HL-60/S4 (cell line): ENCODE data around the gene COA1.
"Not testable (repeated sequence)": the region's sequence is repeated elsewhere in the genome, so short reads cannot be mapped to it uniquely, and the experiment has no call there.

Experiments
- in situ Hi-C: fragments of 300-500 bp; cut with MboI; formaldehyde crosslinking; loops from 2 replicates; pipeline ENCODE4 v1.14.3; 2022; ENCODE audit warnings: low sequenced_read_pairs

COA1 gene

DNA sequence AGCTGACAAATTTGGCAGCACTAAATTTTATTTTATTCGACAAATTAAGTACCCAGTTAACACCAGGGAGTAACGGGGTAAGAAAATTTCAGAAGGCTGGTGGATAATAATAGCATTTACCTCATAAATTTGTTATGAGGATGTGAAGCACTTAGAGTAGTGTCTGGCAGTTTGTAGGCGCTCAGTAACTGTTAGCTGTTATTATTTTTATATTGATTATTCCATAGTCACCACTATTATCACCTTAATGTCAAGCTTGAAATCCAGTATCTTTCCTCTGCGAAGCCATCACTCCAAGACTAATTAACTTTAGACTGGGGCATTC lies 563 bp upstream of the COA1 start:
- in situ Hi-C loops: no loop called here

DNA sequence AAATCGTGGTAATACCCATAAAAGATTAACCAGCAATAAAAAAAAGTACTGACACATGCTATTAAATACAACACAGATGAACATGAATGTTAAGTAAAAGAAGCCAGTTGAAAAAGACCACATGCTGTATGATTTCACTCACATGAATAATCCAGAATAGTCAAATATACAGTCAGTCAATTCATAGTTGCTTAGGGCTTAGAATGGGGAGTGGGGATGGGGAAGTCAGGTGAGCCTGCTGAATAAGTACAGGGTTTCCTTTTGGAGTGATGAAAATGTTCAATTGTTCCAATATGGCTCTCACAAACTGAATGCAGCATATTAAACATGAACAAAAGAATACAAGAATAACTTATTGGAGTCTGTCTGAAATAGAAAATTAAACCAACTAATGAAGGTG lies 1.8 kb downstream of the COA1 start:
- in situ Hi-C loops: no loop called here

DNA sequence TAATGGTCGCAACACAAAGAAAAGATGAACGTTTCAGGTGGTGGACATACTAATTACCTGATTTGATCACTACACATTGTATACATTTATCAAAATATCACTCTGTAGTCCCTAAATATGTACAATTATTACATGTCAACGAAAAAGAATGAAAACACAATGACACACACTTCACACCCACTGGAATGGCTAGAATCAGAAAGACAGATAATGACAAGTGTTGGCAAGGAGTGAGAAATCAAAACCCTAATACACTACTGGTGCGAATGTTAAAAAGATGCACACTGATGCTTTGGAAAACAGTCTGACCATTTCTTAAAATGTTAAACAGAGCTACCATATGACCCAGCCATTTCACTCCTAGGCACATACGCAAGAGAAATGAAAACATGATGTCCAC lies 2.3 kb downstream of the COA1 start:
- in situ Hi-C loops: no loop called here

DNA sequence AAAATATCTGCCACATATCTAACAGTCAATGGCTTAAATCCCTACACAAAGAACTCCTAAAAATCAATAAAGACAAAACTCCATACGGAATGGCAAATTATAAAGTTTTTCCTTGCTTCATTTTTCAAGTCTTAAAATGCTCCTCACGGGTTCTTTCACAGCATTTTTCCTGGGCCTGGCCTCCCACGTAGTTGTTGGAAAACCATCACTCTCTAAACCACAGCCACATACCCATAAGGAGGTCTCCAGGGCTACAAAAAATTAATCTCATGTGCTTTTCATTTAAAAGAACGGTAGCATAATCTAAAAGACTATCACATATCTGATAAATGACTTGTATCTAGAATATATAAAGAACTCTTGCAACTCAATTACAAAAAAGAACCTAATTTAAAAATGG lies 2.9 kb downstream of the COA1 start:
- in situ Hi-C loops: no loop called here

DNA sequence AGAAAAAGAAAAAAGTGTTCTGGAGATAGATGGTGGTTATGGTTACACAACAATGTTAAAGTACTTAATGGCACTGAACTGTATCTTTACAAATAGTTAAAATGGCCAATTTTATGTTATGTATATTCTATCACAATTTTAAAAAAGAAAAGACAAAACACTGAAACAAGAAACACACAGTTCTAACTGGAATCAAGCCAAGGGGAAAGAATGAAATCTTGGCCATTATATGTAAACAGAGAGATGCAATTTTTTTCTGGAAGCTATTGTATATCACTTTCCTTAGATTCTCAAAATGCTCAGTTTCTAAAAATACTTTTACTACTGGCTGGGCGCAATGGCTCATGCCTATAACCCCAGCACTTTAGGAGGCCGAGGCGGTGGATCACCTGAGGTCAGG lies 4.1 kb downstream of the COA1 start:
- in situ Hi-C loops: no loop called here

DNA sequence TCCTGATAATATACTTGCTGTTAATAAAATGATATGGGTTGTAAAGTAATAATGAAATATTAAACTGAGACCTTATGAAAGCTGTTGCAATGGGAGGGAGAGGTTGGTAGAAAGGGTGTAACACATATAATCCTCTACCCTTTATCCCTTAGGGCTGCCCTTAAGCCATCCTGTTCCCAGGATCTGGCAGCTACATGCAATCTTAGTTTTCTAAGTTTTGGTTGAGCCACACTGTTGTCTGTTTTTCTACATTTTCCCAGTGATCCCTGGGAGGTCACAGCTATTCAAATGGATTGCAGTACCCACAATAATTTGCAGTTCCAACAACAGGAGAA lies 6.3 kb downstream of the COA1 start:
- in situ Hi-C loops: no loop called here

DNA sequence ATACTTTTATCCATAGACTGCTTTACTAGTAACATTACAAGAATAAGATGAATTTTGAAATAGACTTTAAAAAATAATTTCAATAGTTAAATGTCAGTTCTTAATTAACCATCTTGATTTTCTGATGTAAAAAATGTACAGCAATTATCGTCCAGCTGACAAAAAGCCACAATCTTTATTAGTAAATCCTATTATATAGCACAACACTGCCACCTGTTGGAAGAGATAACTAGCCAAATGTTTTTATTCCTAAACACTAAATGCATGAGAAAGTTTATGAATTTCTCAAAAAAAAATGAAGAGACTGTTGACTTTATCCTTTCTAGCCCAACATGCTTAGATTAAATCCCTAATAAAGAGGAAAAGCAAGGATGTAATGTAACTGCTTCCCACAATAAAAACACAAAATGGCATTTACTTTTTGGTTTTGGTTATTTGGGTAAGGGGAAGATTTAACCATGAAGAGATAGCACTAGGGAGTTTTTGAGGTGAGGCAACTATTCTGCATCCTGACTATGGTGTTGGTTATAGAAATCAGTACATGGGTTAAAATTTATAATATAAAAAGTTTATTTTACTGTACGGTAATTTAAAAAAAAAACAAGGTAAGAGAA lies 8.0 kb downstream of the COA1 start:
- in situ Hi-C loops: no loop called here

DNA sequence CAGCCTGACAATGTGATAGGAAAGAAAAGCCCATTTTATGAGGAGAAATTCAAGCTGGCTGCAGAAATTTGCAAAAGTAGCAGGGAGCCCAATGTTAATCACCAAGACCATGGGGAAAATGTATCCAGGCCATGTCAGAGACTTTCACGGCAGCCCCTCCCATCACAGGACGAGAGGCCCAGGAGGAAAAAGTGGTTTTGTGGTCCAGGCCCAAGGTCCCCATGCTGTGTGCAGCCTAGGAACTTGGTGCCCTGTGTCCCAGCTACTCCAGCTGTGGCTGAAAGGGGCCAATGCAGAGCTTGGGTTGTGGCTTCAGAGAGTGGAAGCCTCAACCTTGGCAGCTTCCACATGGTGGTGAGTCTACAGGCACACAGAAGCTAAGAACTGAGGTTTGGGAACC lies 12.7 kb downstream of the COA1 start:
- in situ Hi-C loops: loop anchor here (10.0 kb wide), 1 partner anchor 142 kb away; no protein-coding TSS in a partner anchor

DNA sequence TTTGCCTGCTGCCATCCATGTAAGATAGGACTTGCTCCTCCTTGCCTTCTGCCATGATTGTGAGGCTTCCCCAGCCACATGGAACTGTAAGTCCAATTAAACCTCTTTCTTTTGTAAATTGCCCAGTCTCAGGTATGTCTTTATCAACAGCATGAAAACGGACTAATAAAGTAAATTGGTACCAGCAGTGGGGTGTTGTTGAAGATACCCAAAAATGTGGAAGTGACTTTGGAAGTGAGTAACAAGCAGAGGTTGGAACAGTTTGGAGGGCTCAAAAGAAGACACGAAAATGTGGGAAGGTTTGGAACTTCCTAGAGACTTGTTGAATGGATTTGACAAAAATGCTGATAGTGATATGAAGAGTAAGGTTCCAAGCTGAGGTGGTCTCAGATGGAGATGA lies 13.4 kb downstream of the COA1 start:
- in situ Hi-C loops: loop anchor here (10.0 kb wide), 1 partner anchor 141 kb away; no protein-coding TSS in a partner anchor

DNA sequence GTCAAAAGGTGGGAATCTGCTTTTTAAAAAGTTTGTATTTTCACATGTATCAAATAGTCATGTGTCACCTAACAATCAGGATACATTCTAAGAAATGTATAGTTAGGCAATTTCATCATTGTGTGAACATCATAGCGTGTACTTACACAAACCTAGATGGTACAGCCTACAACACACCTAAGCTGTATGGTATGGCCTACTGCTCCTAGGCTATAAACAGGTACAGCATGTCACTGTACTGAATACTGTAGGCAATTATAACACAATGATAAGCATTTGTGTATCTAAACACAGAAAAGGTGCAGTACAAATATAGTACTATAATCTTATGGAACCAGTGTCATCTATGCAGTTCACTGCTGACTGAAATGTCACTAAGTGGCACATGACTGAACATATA lies 17.8 kb downstream of the COA1 start:
- in situ Hi-C loops: loop anchor here (10.0 kb wide), 1 partner anchor 137 kb away; no protein-coding TSS in a partner anchor

DNA sequence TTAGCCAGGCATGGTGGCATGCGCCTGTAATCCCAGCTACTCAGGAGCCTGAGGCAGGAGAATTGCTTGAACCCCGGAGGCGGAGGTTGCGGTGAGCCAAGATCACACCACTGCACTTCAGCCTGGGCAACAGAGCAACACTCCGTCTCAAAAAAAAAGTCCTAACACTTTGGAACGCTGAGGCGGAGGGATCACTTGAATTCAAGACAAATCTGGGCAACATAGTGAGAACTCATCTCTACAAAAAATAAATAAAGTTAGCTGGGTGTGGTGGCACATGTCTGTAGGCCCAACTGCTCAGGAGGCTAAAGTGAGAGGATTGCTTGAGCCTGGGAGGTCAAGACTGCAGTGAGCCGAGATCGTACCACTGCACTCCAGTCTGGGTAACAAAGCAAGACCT lies 21.3 kb downstream of the COA1 start:
- in situ Hi-C loops: not testable (repeated sequence)

DNA sequence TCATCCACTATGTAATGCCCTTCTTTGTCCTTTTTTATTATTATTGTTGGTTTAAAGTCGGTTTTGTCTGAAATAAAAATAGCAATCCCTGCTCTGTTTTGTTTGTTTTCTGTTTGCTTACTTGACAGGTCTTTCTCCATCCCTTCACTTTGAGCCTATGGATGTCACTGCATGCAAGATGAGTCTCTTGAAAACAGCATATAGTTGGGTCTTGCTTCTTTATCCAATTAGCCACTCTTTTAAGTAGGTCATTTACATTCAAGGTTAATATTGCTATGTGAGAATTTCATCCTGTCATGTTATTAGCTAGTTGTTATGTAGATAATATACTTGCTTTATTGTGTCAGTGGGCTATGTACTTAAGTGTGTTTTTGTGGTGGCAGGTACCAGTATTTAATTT lies 25.8 kb downstream of the COA1 start:
- in situ Hi-C loops: no loop called here

DNA sequence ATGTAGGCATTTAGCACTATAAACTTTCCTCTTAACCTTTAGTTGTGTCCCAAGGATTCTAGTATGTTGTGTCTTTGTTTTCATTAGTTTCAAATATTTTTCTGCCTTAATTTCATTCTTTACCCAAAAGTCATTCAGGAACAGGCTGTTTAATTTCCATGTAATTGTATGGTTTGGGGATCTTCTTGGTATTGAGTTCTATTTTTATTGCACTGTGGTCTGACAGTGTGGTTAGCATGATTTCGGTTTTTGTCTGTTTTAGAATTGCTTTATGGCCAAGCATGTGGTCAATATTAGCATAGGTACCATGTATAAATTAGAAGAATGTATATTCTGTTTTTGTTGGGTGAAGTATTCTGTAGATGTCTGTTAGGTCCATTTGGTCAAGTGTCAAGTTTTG lies 26.3 kb downstream of the COA1 start:
- in situ Hi-C loops: no loop called here

DNA sequence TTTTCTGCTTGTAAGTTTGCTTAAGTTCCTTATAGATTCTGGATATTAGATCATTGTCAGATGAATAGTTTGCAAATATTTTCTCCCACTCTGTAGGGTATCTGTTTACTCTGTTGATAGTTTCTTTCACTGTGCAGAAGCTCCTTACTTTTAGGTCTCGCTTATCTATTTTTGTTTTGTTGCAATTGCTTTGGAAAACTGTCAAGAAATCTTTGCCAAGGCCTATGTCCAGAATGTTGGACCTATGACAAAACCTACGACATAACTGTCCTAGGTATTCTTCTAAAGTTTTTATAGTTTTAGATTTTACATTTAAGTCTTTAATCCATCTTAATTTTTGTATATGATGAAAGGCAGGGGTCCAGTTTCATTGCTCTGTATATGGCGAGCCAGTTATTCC lies 27.4 kb downstream of the COA1 start:
- in situ Hi-C loops: no loop called here

DNA sequence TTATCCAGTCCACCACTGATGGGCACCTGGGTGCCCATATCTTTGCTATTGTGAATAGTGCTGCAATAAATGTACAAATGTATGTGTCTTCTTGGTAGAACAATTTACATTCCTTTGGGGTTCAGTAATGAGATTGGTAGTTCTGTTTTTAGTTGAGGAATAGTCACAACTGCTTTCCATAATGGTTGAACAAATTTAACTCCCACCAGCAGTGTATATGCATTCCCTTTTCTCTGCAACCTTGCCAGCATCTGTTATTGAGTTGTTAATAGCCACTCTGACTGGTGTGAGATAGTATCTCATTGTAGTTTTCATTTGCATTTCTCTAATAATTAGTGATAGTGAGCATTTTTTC lies 27.8 kb downstream of the COA1 start:
- in situ Hi-C loops: no loop called here

DNA sequence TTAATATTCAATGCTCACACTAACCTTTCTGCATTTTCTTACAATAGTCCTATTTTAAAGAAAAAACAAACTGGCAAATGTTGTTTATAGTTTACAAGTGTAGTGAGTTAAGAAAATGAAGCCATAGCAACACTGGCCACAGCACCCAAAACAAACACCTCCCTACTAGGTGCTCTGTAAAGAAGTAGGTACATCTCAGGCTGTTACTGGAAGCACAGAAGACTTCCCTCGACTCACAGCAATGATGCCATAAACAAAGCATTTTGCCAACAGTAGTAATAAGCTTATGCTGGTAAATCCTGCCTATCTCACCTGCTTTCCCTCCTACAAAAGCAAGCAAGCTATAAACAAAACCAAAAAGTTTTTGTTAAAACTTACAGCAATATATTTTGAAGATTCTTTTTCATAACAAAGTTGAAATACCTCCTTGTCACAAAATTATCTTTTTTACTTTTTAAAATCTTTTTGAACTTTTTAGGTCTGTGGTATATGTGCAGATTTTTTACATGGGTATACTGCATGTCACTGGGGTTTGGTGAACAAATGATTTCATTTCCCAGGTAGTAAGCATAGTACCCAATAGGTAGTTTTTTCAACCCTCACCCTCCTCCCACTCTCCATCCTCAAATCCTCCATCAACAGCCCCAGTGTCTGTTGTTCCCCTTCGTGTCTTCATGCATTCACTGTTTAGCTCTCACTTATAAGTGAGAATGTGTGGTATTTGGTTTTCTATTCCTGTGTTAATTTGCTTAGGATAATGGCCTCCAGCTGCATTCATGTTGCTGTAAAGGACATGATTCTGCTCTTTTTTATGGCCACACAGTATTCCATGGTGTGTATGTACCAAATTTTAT lies 28.4 kb downstream of the COA1 start:
- in situ Hi-C loops: no loop called here

DNA sequence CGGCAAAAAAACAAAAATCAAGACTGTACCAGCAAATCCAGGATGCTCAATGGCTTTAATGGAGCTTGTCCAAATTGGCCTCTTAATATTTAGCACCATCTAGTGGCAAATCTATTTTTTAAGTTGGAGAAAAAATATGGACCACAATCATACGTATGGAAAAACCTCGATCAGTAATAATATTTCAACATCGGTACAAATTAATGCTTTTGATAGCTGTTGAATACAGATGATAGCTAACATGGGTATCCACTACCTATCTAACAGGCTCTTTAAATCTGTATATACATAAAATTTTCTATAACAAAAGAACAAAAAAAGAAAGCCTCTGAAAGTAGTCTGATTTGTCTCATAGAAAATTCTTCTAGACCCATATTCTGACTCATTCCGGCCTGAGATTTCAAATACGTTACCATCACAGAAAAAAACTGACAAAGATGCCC lies 29.2 kb downstream of the COA1 start:
- in situ Hi-C loops: no loop called here

DNA sequence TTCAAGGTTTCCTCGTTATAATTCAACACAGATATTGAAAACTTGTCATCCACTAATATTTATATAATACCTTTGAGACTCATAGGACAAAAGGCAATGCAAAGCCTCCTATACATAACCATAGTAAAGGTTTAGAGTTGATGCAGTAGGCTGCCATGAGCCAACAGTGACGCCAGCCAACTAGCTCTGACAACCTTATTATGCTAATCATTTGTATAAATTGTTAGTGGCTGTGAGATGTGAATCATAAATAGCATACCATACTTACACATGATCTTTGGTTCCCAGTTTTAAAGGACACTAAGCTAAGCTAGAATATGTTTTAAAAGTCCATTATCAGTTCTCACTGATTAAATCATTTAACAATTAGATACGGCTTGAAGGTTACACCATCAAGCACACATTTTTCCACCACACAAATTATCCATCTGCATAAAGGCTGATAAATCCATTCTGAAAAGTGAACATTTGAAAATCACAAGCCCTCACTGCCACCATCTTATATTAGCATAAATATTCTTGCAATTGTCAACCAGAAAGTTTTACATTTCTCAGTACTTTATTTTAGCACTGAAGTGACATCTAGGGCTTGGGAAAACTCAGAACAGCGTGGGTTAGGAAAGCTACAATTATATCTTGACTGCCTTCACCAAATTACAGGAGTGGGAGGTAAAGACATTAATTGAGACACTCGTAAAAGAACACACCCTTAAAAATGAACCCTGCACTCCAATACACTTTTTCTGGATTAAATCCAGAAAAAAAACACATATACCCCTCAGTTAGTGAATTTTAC lies 30.7 kb downstream of the COA1 start:
- in situ Hi-C loops: loop anchor here (10.0 kb wide), 1 partner anchor 114 kb away; the partner anchor contains the start of gene STK17A

DNA sequence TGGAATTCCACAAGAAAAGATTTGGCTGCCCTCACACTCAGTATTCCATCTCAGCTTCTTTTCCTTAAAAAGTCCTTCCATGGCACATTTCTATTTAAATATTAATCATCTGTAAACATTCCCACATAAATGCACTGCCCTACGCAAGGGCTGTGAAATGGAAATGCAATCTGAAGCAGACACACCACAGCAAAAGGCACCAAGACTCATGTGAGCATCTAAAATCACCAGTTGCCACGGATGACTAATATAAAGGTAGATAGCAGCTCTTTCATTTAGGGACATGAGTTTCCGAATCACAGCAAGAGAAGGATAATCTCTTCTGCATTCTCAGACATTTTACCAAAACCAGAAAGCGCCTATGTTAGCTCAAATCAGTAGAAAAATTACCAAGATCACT lies 31.6 kb downstream of the COA1 start:
- in situ Hi-C loops: loop anchor here (10.0 kb wide), 1 partner anchor 113 kb away; the partner anchor contains the start of gene STK17A

DNA sequence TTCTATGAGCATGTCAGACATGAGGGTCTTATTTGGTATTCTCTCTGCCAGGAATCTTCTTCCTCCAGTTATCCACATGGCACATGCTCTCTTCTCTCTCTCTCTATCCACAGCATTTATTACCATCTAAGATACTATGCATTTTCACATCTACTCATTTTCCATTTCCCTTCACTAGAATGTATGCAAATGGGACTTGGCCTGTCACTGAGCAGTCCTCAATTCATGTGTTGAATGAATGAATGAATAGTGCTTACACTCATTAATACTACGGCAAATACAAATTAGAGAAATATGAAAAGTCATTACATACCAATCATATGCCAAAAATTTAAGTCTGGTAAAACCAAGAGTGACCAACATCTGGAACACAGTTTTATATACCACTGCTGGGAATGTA lies 34.0 kb downstream of the COA1 start:
- in situ Hi-C loops: loop anchor here (10.0 kb wide), 1 partner anchor 111 kb away; the partner anchor contains the start of gene STK17A

DNA sequence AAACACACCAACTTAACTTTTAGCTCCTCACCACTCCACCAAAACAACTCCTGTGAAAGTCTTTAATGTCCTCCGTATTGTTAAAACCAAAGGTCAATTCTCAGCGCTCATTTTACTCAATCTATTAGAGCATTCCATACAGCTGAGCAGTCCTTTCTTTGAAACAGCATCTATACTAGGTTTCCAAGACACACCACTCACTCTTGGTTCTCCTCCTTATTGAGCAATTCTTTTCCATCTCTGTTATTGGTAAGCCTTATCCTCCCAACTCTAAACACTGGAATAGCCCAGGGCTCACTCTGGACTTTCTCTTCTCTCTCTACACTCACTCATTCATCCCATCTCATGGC lies 34.9 kb downstream of the COA1 start:
- in situ Hi-C loops: loop anchor here (10.0 kb wide), 1 partner anchor 110 kb away; the partner anchor contains the start of gene STK17A
